ENCODE data around the gene TKT.

The TKT gene

GRCh38 chr3:53223541-53223966, 32.3 kb downstream of the TKT start:
- peaks cover 42% of the 10 kb centered on the region for H3K36me3 Mint-ChIP-seq (ENCODE audit: low read depth)
- H3K9me3 Mint-ChIP-seq = no peaks in the 10 kb centered on the region
- no peaks in the 10 kb centered on the region for H3K27me3 Mint-ChIP-seq (ENCODE audit: low read depth, poor library complexity)
- H3K27ac Mint-ChIP-seq = no peak overlapping the region
- no peak for DNase-seq
- peaks cover 6% of the 10 kb centered on the region for H3K4me1 Mint-ChIP-seq
- no peak overlapping the region for H3K4me3 Mint-ChIP-seq
- no peak for TF ChIP-seq CTCF (IDR thresholded peaks at IDR 0.05)

- peaks cover 6% of the 10 kb centered on the region for H3K4me1 Mint-ChIP-seq
- H3K27me3 Mint-ChIP-seq (ENCODE audit: low read depth, poor library complexity) = peaks cover 2% of the 10 kb centered on the region
- no peak overlapping the region for H3K4me3 Mint-ChIP-seq
- peaks cover 38% of the 10 kb centered on the region for H3K36me3 Mint-ChIP-seq (ENCODE audit: low read depth)
- peak overlapping the region; percentile 84 for H3K27ac Mint-ChIP-seq
- no peak for TF ChIP-seq CTCF (IDR thresholded peaks at IDR 0.05)
- no peak for DNase-seq
- no peaks in the 10 kb centered on the region for H3K9me3 Mint-ChIP-seq
Observed at GRCh38 chr3:53223025-53223424, 32.8 kb downstream of the TKT start.

GRCh38 chr3:53222183-53222901, 33.5 kb downstream of the TKT start:
- DNase-seq = no peak
- Mint-ChIP-seq H3K27me3 (ENCODE audit: low read depth, poor library complexity) (peaks cover 4% of the 10 kb centered on the region), H3K4me1 (peaks cover 6% of the 10 kb centered on the region), H3K9me3 (no peaks in the 10 kb centered on the region), H3K36me3 (ENCODE audit: low read depth) (peaks cover 33% of the 10 kb centered on the region), H3K4me3 (no peak overlapping the region), H3K27ac (peak overlapping the region; percentile 84)
- no peak for TF ChIP-seq CTCF (IDR thresholded peaks at IDR 0.05)

- peaks cover 6% of the 10 kb centered on the region for H3K4me1 Mint-ChIP-seq
- H3K4me3 Mint-ChIP-seq = no peak overlapping the region
- no peak for TF ChIP-seq CTCF (IDR thresholded peaks at IDR 0.05)
- no peaks in the 10 kb centered on the region for H3K9me3 Mint-ChIP-seq
- peaks cover 4% of the 10 kb centered on the region for H3K27me3 Mint-ChIP-seq (ENCODE audit: low read depth, poor library complexity)
- H3K36me3 Mint-ChIP-seq (ENCODE audit: low read depth) = peaks cover 31% of the 10 kb centered on the region
- H3K27ac Mint-ChIP-seq = peak overlapping the region; percentile 35
- no peak for DNase-seq
Observed at GRCh38 chr3:53221827-53222182, 34.0 kb downstream of the TKT start.

GRCh38 chr3:53221345-53221744, 34.5 kb downstream of the TKT start:
- peaks cover 31% of the 10 kb centered on the region for H3K36me3 Mint-ChIP-seq (ENCODE audit: low read depth)
- no peak for DNase-seq
- TF ChIP-seq CTCF (IDR thresholded peaks at IDR 0.05) = no peak
- peaks cover 4% of the 10 kb centered on the region for H3K27me3 Mint-ChIP-seq (ENCODE audit: low read depth, poor library complexity)
- no peak overlapping the region for H3K27ac Mint-ChIP-seq
- no peaks in the 10 kb centered on the region for H3K9me3 Mint-ChIP-seq
- no peak overlapping the region for H3K4me3 Mint-ChIP-seq
- H3K4me1 Mint-ChIP-seq = peaks cover 6% of the 10 kb centered on the region

- Mint-ChIP-seq H3K4me1 (peaks cover 6% of the 10 kb centered on the region), H3K27me3 (ENCODE audit: low read depth, poor library complexity) (peaks cover 13% of the 10 kb centered on the region), H3K4me3 (no peak overlapping the region), H3K27ac (no peak overlapping the region), H3K9me3 (no peaks in the 10 kb centered on the region), H3K36me3 (ENCODE audit: low read depth) (peaks cover 24% of the 10 kb centered on the region)
- peak; percentile 90 for DNase-seq
- peak; percentile 92 for TF ChIP-seq CTCF (IDR thresholded peaks at IDR 0.05)
Observed at GRCh38 chr3:53219895-53220483, 35.8 kb downstream of the TKT start.
